ENCODE measurements around the gene PARP11. TPM values are rescaled to one million over a fixed set of nuclear protein-coding genes. Genes with fewer than 3 reads are reported as not detected.

Gene PARP11
- total RNA-seq, 1 experiment from 2014 or later, result 4.8 TPM

DNA sequence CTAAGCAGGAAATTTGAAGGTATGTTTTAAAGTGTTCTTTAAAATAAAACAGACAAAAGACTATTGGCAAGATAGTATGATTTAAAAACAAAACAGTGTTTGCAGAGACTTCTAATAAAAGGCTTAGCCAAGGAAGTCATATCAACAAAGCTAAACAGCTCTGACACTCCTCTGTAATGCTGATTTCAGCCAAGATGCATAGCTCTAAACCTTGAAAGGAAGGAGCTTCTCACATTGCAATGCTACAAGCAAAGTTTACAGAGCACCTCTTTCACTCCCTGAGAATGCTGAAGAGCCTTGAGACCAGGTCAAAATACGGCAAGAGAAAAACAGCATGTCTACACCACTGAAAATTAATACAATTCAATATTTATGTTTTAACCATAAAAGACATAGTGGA lies 51.8 kb downstream of the PARP11 start:
- no peak for DNase-seq (ENCODE audit: low read depth)

GRCh38 chr12:3820122-3820521 lies 53.1 kb downstream of the PARP11 start:
- DNase-seq (ENCODE audit: low read depth), result peak; percentile 42

DNA sequence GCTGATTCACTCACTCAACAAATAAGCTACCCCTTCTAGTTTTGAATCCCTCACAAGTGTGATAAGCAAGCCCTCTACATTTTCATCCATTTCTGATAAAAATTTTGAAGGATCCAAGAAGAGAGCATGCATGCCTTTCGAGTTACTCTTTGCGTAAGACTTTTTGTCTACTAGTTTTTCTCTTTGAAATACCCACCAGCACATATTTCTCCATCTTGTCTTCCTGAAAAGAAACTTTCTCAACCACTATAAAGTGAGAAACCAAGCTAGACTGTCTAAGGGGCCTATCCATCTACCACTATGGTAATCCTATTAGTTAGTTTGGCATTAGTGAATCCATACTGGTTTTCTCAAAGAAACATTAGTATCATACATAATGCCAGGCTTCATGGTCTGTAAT lies 56.9 kb downstream of the PARP11 start:
- no peak for DNase-seq (ENCODE audit: low read depth)

DNA sequence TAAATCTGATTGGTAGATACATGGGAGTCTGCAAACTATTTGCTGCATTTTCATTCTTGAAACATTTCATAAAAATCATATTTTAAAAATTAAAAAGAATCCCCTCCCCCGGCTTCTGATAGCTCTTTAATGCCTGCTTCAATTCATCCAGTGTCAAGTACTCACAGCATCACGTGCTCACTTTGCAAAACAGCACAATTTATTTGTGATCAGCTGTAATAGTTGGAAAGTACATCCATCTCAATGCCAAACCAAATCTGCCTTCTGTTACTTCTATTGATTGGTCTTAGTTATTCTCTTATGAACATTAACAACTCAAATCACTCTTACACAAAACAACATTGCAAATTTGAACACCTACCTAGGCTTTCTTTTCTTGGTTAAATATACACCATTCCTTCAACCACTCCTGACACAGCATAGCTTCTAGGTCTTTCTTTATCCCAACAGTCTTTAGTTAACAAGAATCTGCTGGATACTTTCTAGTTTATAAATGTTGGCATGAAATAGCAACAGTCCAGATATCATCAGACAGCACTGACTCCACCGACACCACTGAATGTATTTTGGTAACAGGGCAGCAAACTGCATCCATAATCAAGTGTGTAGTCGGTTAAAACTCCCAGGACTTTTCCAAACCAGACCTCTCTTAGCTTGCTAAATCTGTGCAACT lies 58.0 kb downstream of the PARP11 start:
- no peak for DNase-seq (ENCODE audit: low read depth)

- DNase-seq (ENCODE audit: low read depth), result no peak
Measured at GRCh38 chr12:3810540-3810939, 62.7 kb downstream of the PARP11 start.

DNA sequence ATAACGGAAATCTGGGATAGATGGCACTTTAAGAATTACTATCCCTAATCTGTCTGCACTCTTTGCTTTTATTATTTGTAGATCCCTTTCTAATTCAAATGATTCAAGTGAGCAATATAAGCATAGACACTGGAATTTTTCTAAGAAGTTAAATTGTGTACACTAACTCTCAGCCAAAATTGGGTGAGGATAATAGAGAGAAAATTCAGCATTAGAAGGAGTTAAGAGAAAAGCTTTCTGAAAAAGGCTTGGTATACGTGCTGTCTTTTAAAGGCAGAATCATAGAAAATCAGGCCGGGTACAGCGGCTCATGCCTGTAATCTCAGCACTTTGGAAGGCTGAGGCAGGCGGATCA lies 63.2 kb downstream of the PARP11 start:
- DNase-seq (ENCODE audit: low read depth), result no peak

DNA sequence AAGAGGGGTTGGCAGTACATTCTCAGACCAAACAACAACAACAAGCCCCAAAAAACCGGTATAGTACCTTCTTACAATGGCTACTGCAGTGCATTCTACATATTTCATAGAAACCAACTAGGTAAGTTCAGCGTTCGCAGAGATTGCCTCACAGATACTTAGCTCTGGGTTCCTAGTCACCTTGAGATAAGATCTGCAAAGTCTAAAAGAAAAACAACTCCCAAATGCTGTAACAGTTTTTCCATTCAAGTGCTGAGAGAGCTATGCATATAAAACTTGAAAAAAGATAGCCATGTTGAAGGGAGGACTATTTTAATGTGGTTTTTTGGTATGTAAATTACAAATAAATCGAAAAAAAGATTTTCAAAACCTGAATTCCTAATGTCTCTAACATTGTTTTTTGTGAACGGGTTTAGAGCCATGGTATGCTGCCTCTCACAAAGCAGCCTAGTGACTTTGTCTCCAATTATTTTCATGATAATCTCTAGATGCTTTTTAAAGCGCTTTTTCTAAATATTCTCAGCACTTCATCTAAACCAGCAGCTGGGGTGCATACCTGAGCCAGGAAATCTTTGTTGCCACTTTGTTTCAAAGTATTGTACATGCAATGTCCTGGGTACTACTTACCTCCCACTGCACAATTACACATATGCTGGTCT lies 63.7 kb downstream of the PARP11 start:
- no peak for DNase-seq (ENCODE audit: low read depth)

DNA sequence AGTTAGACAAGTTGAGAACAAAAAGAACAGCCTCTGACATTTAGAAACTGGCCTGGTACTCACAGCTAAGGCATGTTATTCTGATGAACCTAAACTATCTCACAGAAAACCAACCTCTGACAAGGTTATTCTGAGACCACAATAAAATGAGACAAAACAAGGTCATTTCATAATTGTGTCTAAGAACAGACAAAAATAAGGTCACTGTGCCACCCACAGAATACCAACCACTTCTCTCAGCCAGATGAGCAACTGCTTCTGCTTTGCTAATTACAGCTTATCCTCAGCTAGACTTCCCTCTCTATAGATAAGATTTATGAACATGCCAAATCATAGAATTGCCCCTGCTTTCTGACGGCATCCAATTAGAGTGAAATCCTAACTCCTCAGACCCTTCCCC lies 68.1 kb downstream of the PARP11 start:
- DNase-seq (ENCODE audit: low read depth), result no peak

GRCh38 chr12:3803865-3804472 lies 69.2 kb downstream of the PARP11 start:
- peak; percentile 61 for DNase-seq (ENCODE audit: low read depth)

DNA sequence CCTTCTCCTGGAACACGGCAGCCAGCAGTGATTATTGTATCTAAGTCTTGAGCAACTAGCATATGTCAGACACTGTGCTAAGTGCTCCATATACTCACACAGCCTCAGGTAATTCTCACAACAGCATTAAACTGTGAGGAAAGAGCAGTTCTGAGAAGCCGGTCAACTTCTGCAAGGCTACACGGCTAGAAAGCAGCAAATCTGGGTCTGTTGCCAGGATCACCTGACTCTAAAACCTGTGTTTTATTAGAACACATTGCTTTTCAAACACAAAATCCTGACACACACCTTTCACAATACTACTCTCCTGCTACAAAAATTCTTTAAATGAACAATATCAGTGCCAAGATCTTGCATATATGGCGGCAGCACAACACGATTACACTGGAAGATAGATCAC lies 70.5 kb downstream of the PARP11 start:
- DNase-seq (ENCODE audit: low read depth), result no peak

GRCh38 chr12:3797531-3798048 lies 75.6 kb downstream of the PARP11 start:
- peak; percentile 29 for DNase-seq (ENCODE audit: low read depth)

DNA sequence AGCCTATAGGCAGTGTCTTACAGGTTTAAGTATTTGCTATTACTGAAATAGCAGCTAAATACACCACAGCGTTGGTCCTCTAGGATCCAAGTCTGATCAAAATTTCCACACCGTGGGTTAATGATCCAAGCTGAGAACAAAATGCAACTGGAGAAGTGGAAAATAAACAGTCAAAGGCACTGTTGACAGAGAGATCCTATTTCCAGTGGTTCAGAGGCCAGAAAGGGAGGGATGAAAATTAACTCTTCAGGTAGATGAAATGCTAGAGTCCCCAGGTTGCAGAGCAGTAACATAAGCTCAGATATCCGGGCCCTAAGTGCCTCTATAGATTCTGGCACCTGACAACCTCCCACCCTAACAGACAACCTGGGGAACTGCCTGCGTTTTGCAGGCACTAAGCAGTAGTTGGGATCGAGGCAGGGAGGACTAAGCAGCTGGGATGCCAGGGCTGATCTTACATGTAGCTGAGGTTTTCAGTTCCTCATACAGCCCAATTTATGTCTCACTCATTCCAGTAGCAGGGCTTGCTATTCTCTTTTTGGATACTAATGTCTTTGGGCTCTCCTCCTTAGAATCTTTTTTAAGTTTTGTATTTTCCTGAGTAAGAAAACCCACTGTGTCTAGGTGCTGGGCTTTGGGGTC lies 77.6 kb downstream of the PARP11 start:
- DNase-seq (ENCODE audit: low read depth), result no peak

DNA sequence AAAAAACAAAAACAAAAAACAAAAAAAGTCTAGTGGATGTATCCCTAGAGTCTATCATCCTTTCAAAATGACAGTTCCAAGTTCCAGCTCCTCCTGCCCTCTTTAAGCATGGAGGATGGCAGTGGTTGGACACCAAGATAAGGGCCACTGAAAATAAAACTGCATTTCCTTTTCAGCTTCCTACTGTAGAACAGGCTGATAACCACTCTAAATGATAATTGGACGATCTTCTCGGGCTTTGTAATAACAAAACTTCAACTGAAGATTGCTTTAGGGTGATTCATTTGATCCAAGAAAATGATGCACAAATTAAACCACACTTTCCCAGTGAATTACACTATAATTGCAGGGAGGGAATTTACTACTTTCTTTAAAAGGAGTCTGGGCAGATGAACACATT lies 78.1 kb downstream of the PARP11 start:
- DNase-seq (ENCODE audit: low read depth), result no peak

DNA sequence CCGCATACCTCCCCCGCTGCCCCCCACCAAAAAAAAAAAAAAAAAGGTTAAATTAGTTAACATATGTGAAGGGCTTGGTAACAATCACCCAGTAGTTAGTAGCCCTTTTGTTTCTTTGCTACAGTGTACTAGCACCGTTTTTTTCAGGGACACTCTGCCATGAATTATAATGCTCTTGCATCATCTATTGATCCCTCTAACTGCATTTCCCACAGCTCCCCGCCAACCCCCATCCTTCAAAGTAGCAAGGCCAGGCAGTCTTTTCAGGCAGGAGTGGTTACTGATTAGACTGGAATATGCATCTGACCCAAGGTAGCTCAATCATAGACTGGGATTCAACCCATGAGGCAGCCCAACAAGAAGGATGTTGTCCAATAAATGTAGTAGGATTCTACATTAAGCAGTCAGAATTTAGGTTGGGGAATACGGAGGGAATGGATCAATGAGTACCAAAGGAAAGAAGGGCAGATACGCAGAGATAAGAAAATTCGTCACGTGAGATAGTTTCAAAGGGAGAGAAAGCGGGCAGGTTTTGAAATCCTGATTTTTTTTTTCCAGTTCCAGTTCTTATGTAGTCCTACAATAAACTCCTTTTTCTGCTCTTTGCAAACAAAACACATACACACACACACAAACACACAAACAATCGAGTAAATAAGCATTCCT lies 80.4 kb downstream of the PARP11 start:
- no peak for DNase-seq (ENCODE audit: low read depth)

- no peak for DNase-seq (ENCODE audit: low read depth)
Measured at GRCh38 chr12:3791256-3791874, 81.8 kb downstream of the PARP11 start.

DNA sequence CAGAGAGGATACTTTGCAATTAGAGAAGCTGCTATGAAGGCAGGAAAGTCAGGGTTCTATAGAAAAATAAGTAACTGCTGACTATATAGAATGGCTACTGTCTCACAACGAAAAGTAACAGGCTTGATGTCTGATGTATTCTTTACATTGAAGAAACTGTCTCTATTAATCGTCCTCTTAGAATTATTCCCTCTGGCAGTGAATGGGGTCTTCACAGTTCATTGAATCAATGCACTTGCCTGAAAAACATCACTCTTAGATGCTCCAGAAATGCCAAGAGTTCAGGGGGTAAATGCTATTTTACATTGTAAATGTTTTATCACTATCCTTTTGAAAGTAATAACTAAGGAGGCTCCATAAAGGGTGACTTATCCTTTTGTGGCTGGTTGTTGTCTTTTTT lies 82.6 kb downstream of the PARP11 start:
- DNase-seq (ENCODE audit: low read depth), result no peak

DNA sequence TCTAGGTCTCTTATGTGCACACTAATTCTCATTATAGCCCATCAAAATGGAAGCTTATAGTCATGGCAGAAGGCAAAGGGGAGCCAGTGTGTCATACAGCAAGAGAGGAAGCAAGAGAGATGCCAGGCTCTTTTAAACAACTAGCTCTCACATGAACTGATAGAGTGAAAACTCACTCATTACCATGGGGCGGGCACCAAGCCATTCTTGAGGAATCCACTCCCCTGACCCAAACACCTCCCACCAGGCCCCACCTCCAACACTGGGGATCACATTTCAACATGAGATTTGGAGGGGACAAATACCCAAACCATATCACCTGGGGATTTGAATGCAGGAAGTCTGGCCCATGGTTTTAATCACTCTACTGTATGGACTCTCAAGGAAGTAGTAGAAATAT lies 83.4 kb downstream of the PARP11 start:
- no peak for DNase-seq (ENCODE audit: low read depth)

DNA sequence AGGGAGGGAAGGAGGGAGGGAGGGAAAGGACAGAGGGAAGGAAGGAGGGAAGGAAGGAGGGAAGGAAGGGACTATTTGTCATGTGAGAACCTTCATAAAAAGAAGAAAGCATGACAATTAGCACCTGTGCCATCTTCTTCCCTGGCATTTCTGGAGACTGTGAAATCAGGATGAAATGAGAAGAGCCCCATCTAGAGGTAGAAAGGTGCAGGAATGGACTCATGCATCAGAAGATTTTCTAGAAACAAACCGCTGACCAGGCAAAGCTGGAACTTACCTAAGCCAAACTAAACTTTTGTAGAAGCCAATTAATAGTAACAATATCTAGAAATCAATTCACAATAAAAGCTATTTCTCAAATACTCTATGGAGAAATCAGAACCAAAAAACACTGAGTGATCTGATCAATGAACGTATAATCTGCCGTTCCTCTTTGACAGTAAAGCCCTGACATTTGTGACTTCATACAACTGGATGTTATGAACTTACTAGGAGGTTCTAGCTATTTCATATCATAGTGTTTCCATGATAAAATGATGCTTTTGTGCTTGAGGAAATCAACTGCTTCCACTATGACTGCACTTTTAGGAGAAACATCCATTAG lies 95.9 kb downstream of the PARP11 start:
- peak; percentile 50 for DNase-seq (ENCODE audit: low read depth)

GRCh38 chr12:3775385-3776035 lies 97.7 kb downstream of the PARP11 start:
- DNase-seq (ENCODE audit: low read depth), result no peak

- DNase-seq (ENCODE audit: low read depth), result peak; percentile 58
Measured at GRCh38 chr12:3772380-3772779, 100.8 kb downstream of the PARP11 start.

DNA sequence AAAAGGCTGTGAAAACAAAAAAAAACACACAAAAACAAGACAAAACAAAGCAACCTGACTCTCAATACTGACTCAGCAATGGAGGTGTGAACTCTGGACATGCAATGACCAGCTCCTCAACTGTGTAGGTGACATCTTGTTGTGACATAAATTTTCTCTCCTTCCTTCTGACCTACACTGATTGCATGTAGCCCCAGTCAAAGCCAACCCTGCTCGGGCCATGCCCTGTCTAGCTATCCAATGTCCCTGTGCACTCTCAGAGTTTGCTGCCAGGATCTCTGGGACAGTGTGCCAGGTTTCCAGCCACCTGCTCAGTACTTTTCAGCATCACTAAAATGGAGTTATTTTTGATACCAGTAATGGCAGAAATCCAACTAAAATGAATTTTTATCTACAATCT lies 101.3 kb downstream of the PARP11 start:
- no peak for DNase-seq (ENCODE audit: low read depth)
